ENCODE data around the gene UGT2A1.
"Not testable (repeated sequence)": the region's sequence is repeated elsewhere in the genome, so short reads cannot be mapped to it uniquely, and the experiment has no call there.

Gene UGT2A1

GRCh38 chr4:69653147-69653546 lies at the start of gene UGT2A1:
UGT2A1 (minus strand) TSS chr4:69653247; CDS start chr4:69647644, 5,603 bp downstream.
- no peak for DNase-seq (ENCODE audit: low read depth)

- DNase-seq (ENCODE audit: low read depth): no peak
These were observed 49.2 kb upstream of the UGT2A1 start for GRCh38 chr4:69702201-69702600.

- no peak for DNase-seq (ENCODE audit: low read depth)
These were observed 48.6 kb upstream of the UGT2A1 start for GRCh38 chr4:69701696-69702095.

GRCh38 chr4:69697536-69698242 lies 44.6 kb upstream of the UGT2A1 start:
- DNase-seq (ENCODE audit: low read depth): no peak

- no peak for DNase-seq (ENCODE audit: low read depth)
These were observed 36.6 kb upstream of the UGT2A1 start for GRCh38 chr4:69689599-69689998.

GRCh38 chr4:69684804-69685203 lies 31.8 kb upstream of the UGT2A1 start:
- DNase-seq (ENCODE audit: low read depth): no peak

GRCh38 chr4:69668680-69669079 lies 15.6 kb upstream of the UGT2A1 start:
- no peak for DNase-seq (ENCODE audit: low read depth)

GRCh38 chr4:69664009-69664408 lies 11.0 kb upstream of the UGT2A1 start:
- not testable (repeated sequence) for DNase-seq (ENCODE audit: low read depth)

- not testable (repeated sequence) for DNase-seq (ENCODE audit: low read depth)
These were observed 8.2 kb upstream of the UGT2A1 start for GRCh38 chr4:69661130-69661803.

GRCh38 chr4:69658133-69658532 lies 5.1 kb upstream of the UGT2A1 start:
- DNase-seq (ENCODE audit: low read depth): no peak

GRCh38 chr4:69656653-69657158 lies 3.7 kb upstream of the UGT2A1 start:
- DNase-seq (ENCODE audit: low read depth): no peak

- DNase-seq (ENCODE audit: low read depth): no peak
These were observed 2.2 kb downstream of the UGT2A1 start for GRCh38 chr4:69650872-69651271.

- no peak for DNase-seq (ENCODE audit: low read depth)
These were observed 3.4 kb downstream of the UGT2A1 start for GRCh38 chr4:69649629-69650028.

- no peak for DNase-seq (ENCODE audit: low read depth)
These were observed 3.8 kb downstream of the UGT2A1 start for GRCh38 chr4:69649207-69649606.

- no peak for DNase-seq (ENCODE audit: low read depth)
These were observed 10.1 kb downstream of the UGT2A1 start for GRCh38 chr4:69642961-69643360.

GRCh38 chr4:69640289-69640688 lies 12.8 kb downstream of the UGT2A1 start:
- no peak for DNase-seq (ENCODE audit: low read depth)

- no peak for DNase-seq (ENCODE audit: low read depth)
These were observed 13.5 kb downstream of the UGT2A1 start, which contains the start of gene UGT2A2 for GRCh38 chr4:69639542-69639941. UGT2A2 (minus strand) TSS chr4:69639642; CDS start chr4:69639640, 2 bp downstream.

- DNase-seq (ENCODE audit: low read depth): no peak
These were observed 35.9 kb downstream of the UGT2A1 start for GRCh38 chr4:69617083-69617694.

GRCh38 chr4:69610484-69610883 lies 42.6 kb downstream of the UGT2A1 start:
- DNase-seq (ENCODE audit: low read depth): no peak

GRCh38 chr4:69601065-69601464 lies 52.0 kb downstream of the UGT2A1 start:
- no peak for DNase-seq (ENCODE audit: low read depth)

GRCh38 chr4:69600013-69600412 lies 53.0 kb downstream of the UGT2A1 start:
- DNase-seq (ENCODE audit: low read depth): no peak

- no peak for DNase-seq (ENCODE audit: low read depth)
These were observed 58.7 kb downstream of the UGT2A1 start for GRCh38 chr4:69594382-69594781.

GRCh38 chr4:69591364-69591763 lies 61.7 kb downstream of the UGT2A1 start:
- DNase-seq (ENCODE audit: low read depth): no peak

Measured in stimulated activated CD8-positive, alpha-beta memory T cell treated with anti-CD3 and anti-CD28 coated beads, Interleukin-15, amount 100 ng/mL, for 1 hour (primary cell).